Ammon's horn (tissue), 1 donor: ENCODE measurements around the gene FGGY.

Experiments used
- DNase-seq: peaks from one replicate; pipeline ENCODE4 v3.0.0-alpha.2; 2016; ENCODE audit warnings: low spot score

FGGY gene

DNA sequence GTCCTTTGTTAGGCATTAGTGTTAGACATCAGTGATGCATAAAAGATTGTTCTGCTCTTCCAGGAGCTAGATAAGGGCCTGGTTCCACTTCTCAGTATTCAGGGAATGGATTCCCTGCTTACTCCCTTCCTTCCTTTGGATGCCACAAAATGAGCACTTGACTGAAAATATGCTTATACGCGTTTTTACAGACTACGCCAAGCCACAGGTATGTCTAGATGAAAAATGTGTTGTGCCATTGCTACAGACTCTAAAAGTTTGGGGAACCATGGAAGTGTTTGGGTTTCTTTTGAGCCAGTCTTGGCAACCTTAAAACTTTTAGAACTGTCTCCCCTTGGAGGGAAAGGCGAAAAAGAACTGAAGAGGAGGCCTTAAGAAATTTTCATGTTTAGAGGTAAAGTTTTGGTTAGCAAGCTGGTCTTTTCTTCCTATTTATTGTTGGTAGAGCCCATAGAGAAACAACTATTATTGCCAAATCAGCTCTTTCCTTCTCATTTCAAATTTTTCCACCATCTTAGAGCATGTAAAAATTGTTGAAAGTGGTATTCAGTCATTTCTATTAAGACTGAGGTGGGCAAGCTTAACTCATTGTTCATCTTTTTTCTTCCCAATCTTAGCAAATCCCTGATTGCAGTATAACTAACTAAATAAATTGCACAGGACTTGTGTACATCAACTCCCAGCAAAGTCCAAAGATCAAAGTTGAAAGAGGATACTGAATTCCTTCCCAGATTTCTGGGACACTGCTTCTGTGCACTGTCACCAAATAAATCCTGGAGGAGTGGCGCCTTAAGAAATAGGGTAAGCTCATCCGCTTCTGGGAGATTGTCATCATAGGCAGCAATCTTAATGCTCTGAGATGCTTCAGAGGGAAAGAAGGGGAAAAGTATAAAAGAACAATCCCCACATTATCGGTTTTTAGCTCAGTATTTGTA is 18.9 kb downstream of the FGGY start:
- DNase-seq, result no peak

- no peak for DNase-seq
These were observed 19.7 kb downstream of the FGGY start for GRCh38 chr1:59316497-59317128.

DNA sequence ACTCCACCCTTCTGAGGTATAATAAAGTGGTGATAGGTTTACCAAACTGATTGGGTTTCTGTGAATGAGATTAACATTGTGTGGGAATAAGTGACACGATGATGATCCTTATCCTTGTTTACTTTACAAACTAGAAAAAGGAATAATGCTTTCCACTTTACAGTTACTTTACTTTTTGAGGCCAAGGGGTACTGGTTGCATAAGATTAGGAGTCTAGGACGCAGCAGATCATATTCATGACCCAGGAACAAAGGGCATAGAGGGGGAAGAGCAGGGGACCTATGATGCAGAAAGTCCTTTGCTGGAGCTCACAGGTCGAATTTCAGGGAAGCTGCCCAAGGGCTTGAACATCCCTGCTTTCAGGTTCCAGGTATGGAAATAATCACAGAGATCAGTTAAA is 20.4 kb downstream of the FGGY start:
- no peak for DNase-seq

DNA sequence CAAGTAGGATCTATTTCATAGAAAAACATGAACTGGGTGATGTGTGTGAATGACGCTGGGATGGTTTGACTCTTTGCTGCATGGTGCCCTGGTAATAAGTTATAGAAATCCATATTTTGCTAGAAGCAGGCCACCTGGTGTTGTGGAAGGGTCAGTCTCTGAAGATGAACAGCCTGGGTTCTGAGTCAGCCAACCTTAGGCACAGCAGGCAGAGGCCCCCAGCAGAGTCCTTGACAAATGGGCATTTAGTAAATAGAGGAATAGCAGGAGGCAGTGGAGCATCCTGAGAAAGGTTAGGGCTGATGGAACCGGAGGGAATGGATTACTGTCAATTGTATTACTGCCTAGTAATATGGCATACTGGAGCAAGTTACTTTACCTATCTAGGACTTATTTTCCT is 20.9 kb downstream of the FGGY start:
- no peak for DNase-seq

DNA sequence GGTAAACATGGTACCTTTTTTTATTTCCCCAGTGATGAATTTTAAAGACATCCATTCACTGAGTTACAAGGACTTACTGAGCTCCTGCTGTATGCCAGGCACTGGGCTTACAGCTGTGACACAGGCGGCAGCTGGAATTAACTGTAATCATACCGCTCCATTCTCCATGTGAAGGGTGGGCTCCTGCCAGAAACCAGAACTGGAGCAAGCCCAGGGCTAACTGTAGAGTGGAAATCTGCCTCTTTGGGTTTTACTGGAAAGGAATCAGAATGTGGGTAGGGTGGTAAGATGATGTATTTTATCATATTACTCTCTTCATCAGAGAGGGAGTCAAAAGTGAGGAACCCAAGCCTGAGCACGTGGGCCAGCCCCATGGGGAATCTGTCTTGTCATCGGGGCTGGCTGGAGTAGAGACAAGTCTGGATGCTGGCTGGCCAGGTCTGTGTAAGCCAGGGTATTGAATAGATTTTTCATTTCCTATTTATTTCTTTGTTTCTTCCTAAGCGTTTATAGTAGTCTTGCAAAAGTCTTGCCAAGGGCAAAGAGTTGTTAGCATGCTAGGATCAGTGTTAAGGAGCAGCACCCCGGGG is 21.5 kb downstream of the FGGY start:
- DNase-seq, result no peak

GRCh38 chr1:59322394-59322793 is 25.5 kb downstream of the FGGY start:
- no peak for DNase-seq

DNA sequence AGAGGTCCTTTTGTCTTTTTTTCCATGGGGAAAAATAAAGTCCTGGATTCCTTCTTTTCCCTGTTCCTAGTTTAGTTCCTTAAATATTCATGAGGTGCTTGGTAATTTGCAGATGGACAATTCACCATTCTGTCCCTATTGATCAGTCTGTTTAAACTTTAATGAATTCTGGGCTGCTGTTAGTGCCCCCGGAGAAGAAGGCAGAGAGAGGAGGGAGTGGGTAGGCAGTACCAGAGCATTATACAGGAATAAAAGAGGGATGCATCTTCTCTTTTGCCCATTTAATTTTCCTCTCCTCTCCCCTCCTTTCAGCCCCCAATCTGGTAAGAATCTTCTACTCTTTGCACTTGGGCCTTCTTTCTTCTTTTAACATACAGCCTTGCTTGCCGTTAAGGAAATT is 25.9 kb downstream of the FGGY start:
- no peak for DNase-seq

DNA sequence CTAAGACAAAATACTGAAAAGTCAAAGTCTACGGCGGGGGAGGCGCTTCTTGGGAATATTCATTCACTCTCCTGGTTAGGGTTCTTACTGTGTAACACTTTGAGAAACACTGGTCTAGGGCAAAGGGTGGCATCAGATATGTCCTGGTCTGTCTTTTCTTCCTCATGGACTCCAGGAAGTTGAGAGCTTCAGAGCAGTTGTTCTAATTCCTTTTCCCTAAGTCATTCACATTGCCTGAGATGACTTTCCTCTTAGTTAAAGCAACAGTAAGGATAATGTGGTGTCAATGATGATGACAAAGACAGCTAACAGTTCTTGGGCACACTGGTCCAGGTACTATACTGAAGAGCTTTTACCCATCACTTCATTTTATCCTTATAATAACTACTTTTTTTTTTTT is 27.0 kb downstream of the FGGY start:
- DNase-seq, result no peak

GRCh38 chr1:59328353-59328752 is 31.5 kb downstream of the FGGY start:
- DNase-seq, result no peak

DNA sequence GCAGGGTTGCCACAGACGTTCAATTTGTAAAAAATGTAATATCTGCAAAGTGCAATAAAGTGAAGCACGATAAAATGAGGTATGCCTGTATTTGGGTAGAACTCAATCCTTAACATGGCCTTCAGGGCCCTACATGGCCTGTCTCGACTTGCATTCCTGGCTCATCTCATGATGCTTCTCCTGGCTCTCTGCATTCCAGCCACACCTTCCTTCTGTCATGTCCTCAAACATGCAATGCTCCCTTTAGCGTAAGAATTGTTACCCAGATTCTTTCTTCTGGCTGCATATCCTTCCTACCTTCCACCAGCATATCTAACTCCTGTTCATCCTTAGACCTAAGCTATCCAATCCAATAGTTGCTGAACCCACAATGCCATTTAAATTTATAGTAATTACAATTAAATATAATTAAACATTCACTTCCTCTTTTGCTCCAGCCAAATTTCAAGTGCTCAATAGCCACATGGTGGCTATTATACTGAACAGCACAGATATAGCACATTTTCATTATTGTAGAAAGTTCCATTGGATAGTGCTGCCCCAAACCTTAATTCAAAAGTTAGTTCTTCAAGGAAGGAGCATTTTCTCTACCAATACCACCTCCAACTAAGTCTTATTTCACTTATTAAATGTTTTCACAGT is 32.6 kb downstream of the FGGY start:
- DNase-seq, result no peak

GRCh38 chr1:59331686-59332620 is 35.1 kb downstream of the FGGY start:
- no peak for DNase-seq

GRCh38 chr1:59332983-59333382 is 36.1 kb downstream of the FGGY start:
- no peak for DNase-seq

DNA sequence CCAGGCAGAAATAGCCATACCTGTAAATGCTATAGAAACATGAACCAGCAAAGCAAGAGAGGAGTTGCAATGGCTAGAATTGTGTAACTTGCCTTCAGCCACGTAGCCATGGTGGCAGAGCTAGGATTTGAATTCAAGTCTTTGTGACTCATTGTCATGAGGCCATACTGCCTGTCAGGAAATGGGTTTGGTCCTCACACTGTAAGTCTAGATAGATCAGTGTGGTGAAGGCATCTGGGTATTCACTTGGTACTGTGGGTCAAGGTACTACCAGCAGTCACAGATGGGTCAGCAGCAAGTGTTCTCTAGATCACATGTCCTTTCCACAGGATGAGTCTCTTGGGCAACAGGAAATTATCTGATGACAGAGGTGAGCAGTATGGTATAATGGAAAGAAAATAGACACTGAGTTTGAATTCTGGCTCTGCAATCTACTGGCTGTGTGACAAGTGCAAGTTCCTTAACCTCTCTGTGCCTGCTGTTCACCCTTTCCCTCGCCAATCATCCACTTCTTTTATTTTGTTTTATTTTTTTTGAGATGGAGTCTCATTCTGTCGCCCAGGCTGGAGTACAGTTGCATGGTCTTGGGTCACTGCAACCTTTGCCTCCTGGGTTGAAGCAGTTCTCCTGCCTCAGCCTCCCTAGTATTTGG is 36.9 kb downstream of the FGGY start:
- no peak for DNase-seq

DNA sequence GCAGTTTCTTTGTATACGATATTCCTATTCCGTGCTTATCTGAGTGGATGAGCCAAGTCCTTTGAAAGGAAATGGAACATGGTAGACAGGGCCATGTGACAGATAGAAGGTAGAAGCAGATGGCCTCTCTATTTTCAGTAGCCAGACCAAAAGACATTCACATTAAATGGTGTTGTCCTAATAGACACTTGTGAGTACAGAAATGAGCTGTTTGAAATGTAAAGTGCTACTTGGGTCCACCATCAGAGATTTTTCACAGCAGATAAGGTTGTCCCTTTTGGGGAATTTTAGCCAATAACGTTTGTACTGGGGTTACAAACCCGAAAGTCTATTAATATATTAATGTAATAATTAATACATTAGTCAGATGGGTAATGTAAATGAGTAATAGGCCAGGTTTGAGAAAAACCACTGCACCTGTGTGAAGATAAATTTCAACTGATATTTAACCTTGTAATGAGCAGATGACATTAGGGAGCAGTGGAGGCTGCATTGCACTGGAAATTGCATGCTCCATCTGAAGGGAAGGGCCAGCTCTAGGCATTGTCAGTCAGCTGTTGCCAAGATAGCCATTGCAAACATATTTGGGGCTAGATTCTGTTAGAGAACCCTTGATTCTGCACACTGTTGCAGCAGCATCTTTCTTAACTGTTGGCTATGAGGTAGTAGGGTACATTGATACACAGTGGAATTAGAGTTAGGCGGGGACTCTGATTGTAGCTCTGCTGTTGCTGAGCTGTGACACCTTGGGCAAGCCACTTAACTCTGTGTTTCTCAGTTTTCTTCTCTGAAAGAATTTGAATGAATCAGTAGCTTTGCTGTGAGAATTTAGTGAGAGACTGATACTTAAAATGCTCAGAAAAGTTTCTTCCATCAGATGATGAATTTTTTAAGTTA is 43.8 kb downstream of the FGGY start:
- DNase-seq, result no peak

GRCh38 chr1:59342801-59343575 is 46.1 kb downstream of the FGGY start:
- no peak for DNase-seq

- no peak for DNase-seq
These were observed 46.6 kb downstream of the FGGY start for GRCh38 chr1:59343576-59343840.

GRCh38 chr1:59345221-59345620 is 48.3 kb downstream of the FGGY start:
- no peak for DNase-seq

DNA sequence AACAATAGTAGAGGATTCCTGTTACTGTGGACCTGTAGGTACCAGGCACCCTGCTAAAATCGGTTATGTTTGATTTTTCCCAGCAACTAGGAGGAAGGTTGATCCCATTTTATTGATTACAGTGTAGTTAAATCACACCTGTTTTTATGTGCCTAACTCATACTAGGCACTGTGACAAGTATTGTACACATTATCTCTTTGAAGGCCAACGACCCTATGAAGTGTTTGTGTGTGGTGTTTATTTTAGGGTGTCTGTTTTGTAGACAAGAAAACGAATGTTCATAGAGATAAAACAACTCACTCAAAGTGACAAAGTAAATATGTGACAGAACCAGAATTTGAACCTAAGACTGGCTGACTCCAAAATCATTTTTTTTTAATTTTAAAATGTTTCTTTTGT is 49.5 kb downstream of the FGGY start:
- DNase-seq, result no peak

DNA sequence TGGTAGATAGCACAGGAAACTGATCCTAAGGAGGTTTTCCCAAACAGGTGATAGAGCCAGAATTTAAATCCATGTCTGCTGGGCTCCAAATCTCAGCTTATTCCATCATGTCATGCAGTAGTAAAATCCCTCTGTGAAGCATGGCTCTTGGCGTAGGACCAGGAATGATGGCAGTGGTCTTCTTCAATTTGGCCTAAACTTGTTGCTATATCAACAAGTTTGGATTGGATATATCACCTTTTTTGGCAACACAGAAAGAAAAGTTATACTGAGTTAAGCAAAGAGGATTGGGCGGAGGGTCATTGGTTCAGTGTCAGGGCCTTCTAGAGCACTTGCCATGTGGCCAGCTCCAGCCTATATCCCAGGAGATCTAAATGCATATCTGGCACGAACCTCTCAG is 52.2 kb downstream of the FGGY start:
- DNase-seq, result no peak
